ENCODE results near the gene CMYA5.

The CMYA5 gene

GRCh38 chr5:79720096-79720495, 30.5 kb downstream of the CMYA5 start:
- no peak overlapping the region for H3K9ac ChIP-seq (ENCODE audit: low read length)
- peaks cover 10% of the 10 kb centered on the region for H3K9me3 ChIP-seq (ENCODE audit: insufficient read depth, low read length)

GRCh38 chr5:79727451-79728355, 38.1 kb downstream of the CMYA5 start:
- H3K4me1 ChIP-seq (ENCODE audit: low read length): no peaks in the 10 kb centered on the region
- no peak overlapping the region for H3K4me3 ChIP-seq (ENCODE audit: low read length)
- no peak overlapping the region for H2AFZ ChIP-seq (ENCODE audit: low read depth, low read length)
- no peaks in the 10 kb centered on the region for H3K36me3 ChIP-seq (replicated peaks; ENCODE audit: low read depth, low read length)
- no peaks in the 10 kb centered on the region for H3K79me2 ChIP-seq (ENCODE audit: low read length)
- no peak for TF ChIP-seq EZH2phosphoT487 (IDR thresholded peaks at IDR 0.05; ENCODE audit: low read depth)
- TF ChIP-seq CTCF (IDR thresholded peaks at IDR 0.05; ENCODE audit: low read depth, low read length): no peak
- no peak overlapping the region for H3K4me2 ChIP-seq (ENCODE audit: low read length)
- 0 out of 2 replicates have a peak, but pooled peaks cover under 1% of the 10 kb centered on the region for H3K27me3 ChIP-seq (ENCODE audit: low read depth, low read length)
- H4K20me1 ChIP-seq (ENCODE audit: insufficient read depth, low read length): no peaks in the 10 kb centered on the region
- no peak overlapping the region for H3K27ac ChIP-seq (ENCODE audit: low read length)
- H3K9ac ChIP-seq (ENCODE audit: low read length): no peak overlapping the region
- H3K9me3 ChIP-seq (ENCODE audit: insufficient read depth, low read length): no peaks in the 10 kb centered on the region

More at GRCh38 chr5:79720096-79720495, 30.5 kb downstream of the CMYA5 start:
- no peaks in the 10 kb centered on the region for H3K4me1 ChIP-seq (ENCODE audit: low read length)
- H3K4me3 ChIP-seq (ENCODE audit: low read length): no peak overlapping the region
- no peaks in the 10 kb centered on the region for H3K79me2 ChIP-seq (ENCODE audit: low read length)
- no peaks in the 10 kb centered on the region for H3K36me3 ChIP-seq (replicated peaks; ENCODE audit: low read depth, low read length)
- no peak overlapping the region for H3K27ac ChIP-seq (ENCODE audit: low read length)
- TF ChIP-seq EZH2phosphoT487 (IDR thresholded peaks at IDR 0.05; ENCODE audit: low read depth) (no peak), CTCF (IDR thresholded peaks at IDR 0.05; ENCODE audit: low read depth, low read length) (no peak)
- no peaks in the 10 kb centered on the region for H3K27me3 ChIP-seq (ENCODE audit: low read depth, low read length)
- H4K20me1 ChIP-seq (ENCODE audit: insufficient read depth, low read length): no peaks in the 10 kb centered on the region
- H2AFZ ChIP-seq (ENCODE audit: low read depth, low read length): no peak overlapping the region
- H3K4me2 ChIP-seq (ENCODE audit: low read length): no peak overlapping the region

GRCh38 chr5:79728396-79728795, 38.8 kb downstream of the CMYA5 start:
- Histone ChIP-seq H4K20me1 (ENCODE audit: insufficient read depth, low read length) (no peaks in the 10 kb centered on the region), H3K79me2 (ENCODE audit: low read length) (no peaks in the 10 kb centered on the region), H3K9ac (ENCODE audit: low read length) (no peak overlapping the region), H3K36me3 (replicated peaks; ENCODE audit: low read depth, low read length) (no peaks in the 10 kb centered on the region), H3K27ac (ENCODE audit: low read length) (no peak overlapping the region), H3K27me3 (ENCODE audit: low read depth, low read length) (0 out of 2 replicates have a peak, but pooled peaks cover 2% of the 10 kb centered on the region), H3K4me1 (ENCODE audit: low read length) (no peaks in the 10 kb centered on the region), H3K4me2 (ENCODE audit: low read length) (no peak overlapping the region), H2AFZ (ENCODE audit: low read depth, low read length) (no peak overlapping the region), H3K4me3 (ENCODE audit: low read length) (no peak overlapping the region), H3K9me3 (ENCODE audit: insufficient read depth, low read length) (no peaks in the 10 kb centered on the region)
- TF ChIP-seq CTCF (IDR thresholded peaks at IDR 0.05; ENCODE audit: low read depth, low read length): no peak

- Histone ChIP-seq H3K27me3 (ENCODE audit: low read depth, low read length) (0 out of 2 replicates have a peak, but pooled peaks cover 2% of the 10 kb centered on the region), H3K36me3 (replicated peaks; ENCODE audit: low read depth, low read length) (no peaks in the 10 kb centered on the region), H3K79me2 (ENCODE audit: low read length) (no peaks in the 10 kb centered on the region), H2AFZ (ENCODE audit: low read depth, low read length) (no peak overlapping the region), H4K20me1 (ENCODE audit: insufficient read depth, low read length) (no peaks in the 10 kb centered on the region), H3K9me3 (ENCODE audit: insufficient read depth, low read length) (no peaks in the 10 kb centered on the region), H3K4me1 (ENCODE audit: low read length) (no peaks in the 10 kb centered on the region), H3K4me2 (ENCODE audit: low read length) (no peak overlapping the region), H3K9ac (ENCODE audit: low read length) (no peak overlapping the region), H3K27ac (ENCODE audit: low read length) (no peak overlapping the region), H3K4me3 (ENCODE audit: low read length) (no peak overlapping the region)
- TF ChIP-seq EZH2phosphoT487 (IDR thresholded peaks at IDR 0.05; ENCODE audit: low read depth): no peak
- TF ChIP-seq CTCF (IDR thresholded peaks at IDR 0.05; ENCODE audit: low read depth, low read length): no peak
Measured at GRCh38 chr5:79729679-79730078, 40.0 kb downstream of the CMYA5 start.
